ENCODE results near the gene MAGI2.

The MAGI2 gene

DNA sequence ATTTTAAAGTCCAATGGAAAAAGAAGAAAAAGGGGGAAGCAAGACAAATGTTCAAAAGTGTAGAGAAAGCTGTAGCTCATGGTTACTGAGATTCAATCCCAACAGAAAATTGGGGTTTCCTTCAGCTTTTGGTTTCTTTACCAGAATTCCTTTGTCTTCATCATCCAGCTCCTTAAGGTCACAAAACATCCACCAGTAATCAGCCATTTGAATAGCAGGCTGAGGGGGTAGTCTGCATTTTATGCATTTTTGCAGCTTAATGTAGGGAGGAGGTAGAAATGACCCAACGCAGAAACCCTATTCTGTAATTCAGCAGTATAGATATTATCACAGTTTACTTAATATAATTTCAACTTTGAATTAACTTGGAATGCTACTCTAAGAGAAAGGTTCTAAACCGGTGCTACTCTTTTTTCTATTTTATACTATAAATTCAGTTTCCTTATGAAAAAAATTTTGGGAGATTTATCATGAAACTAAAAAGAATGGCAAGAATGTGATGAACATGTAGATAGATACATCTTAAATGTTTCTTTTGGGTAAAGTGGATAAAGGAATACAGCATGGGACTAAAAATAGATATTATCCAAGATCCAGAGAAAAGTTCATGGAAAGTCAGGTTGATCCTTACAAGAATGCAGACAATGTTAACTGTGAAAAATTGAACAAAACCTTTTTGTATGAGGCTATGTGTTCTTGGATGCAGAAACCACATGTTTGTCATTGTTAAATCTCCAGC, 1058.0 kb downstream of the MAGI2 start:
- no peak for DNase-seq

- no peak for DNase-seq
Measured at GRCh38 chr7:78389022-78389421, 1064.4 kb downstream of the MAGI2 start.

- no peak for DNase-seq
Measured at GRCh38 chr7:78386520-78386919, 1066.9 kb downstream of the MAGI2 start.

- no peak for DNase-seq
Measured at GRCh38 chr7:78383096-78383880, 1070.2 kb downstream of the MAGI2 start.

DNA sequence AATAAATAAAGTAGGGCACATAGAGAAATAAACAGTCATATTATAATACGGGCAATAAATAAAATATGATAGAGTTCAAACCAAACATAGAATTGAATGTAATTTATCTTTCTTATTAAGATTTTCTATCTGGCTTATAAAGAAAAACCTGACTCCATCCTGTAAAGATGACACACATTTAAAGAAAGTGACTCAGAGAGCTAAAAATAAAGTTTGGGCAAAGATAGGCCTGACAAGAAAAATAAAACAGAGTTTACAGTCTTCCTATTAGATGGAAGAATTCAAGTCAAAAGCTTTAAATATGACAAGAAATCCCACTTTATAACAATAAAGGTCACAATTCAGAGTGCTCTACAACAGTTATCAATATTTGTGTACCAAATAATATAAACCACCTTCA, 1074.3 kb downstream of the MAGI2 start:
- DNase-seq, result no peak

DNA sequence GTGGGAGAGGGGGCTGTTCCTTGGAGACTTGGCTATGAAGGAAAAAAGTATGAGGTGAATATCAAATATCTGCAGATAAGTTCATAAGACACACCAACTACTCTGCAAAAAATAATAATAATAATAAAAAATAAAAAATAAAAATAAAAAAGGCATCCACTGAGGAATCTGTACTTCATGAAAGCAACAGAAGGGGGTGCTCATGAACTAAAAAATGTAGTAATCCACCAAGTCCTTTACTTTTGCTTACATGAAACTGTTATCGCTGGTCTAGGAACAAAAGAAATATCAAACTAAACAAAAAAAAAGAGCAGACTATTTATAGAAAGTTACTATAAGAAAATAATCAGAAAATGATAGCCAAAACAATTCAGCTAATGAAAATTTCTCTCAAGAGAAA, 1075.9 kb downstream of the MAGI2 start:
- DNase-seq, result no peak

- no peak for DNase-seq
Measured at GRCh38 chr7:78370936-78371335, 1082.5 kb downstream of the MAGI2 start.

DNA sequence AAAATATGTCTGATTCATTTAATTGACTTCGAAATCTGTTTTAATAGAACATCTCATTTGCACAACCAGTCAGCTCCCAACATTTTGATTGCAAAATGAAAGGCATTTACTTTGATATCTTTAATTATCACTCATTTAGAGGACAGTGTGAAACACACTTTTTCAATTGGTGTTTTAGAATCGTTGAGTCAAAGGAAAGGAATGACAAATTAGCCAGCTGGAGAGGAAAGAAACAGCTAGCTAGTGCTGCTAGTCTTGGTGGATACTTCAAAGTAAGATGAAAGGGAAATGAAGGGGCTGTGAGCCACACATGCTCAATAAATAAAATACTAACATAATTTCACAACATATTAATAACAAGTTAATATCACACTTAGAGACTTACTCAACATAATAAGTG, 1084.7 kb downstream of the MAGI2 start:
- no peak for DNase-seq

DNA sequence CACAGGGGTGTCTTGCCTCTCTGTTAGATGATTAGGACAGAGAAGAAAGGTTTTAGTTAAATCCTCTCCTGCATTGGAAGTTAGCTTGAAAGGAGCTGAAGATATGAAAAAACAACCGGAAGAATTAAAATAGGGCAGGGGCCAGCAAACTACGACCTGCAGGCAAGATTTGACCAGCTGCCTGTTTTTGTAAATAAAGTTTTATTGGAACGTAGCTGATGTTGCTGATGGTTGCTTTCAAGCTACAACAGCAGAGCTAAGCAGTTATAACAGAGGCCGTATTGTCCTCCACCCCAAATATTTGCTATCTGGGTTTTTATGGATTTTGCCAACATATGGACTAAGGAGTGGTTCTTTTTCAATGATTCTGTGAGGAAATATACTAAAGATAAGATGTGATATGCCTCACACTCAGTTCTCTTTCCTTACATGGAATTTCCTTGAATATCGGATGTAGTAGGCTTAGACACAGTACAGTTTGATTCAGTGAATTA, 1086.1 kb downstream of the MAGI2 start:
- DNase-seq, result no peak

DNA sequence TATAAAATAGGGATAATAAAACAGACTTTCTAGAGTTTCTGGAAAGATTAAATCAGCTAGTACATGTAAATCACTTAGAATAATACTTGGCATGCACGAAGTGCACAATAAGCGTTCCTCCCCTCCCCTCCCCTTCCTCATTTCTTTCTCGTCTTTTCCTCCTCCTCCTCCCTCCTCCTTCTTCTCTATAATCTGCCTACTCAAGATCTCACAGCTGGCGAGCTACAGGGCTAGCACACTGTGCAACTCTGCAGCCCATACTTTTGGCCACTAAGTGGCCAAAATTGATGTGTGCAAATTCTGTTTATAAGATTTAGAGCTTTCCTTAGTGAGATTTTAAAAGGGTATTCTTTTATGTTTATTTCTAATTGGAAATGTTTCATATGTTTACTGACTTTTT, 1089.6 kb downstream of the MAGI2 start:
- DNase-seq, result no peak

DNA sequence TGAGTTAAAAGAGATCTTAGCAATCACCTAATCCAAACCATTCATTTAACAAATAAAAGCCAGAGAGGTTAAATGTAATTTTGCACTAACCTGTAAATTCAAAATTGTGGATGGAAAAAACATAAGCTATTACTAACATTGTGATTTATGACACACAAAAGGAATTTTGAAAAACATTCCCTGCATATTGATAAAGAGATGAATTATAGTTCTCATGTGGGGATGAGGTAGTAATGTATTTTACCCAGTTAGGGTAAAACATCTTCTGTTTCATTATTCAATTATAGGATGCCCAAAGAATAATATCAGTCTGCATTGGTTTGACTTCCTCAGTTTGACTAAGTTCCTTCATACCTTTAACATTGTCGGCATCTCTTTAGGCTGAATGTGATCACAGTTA, 1093.6 kb downstream of the MAGI2 start:
- no peak for DNase-seq

DNA sequence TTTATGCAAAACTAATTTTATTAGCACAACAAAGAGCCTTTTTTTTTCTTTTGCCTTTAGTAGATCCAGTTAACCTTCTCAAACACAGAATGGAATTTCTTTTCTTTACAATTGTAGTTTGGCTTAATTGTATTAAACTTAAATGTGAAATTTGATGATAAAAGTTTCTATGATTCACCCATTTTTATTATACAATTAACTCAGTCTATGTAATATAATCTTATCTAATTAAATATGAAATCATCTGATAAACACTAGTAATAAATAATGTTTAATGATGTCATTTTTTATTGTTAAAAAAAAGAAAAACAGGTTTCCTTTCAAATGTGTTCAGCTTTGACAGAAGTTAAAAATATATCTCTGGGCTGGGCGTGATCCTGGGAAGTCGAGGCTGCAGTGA, 1095.8 kb downstream of the MAGI2 start:
- no peak for DNase-seq

- DNase-seq, result no peak
Measured at GRCh38 chr7:78355834-78356233, 1097.6 kb downstream of the MAGI2 start.

DNA sequence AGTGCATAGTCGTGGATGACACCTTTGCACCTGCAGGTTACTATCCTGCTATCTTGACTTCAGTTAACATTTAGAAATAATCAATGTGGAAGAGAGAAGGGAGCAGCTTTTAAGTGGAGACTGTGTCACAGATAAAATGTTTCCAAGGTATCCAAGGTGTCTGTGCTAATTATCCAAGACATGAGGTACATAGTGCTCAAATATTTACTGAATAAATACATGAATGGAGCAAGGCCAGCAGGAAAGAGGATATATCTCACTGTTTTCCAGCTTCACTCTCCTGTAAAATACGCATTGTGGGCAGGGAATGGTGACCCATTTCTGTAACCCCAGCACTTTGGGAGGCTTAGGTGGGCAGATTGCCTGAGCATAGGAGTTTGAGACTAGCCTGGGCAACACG, 1102.5 kb downstream of the MAGI2 start:
- DNase-seq, result no peak

GRCh38 chr7:78350391-78350790, 1103.1 kb downstream of the MAGI2 start:
- DNase-seq, result no peak

GRCh38 chr7:78346827-78347226, 1106.6 kb downstream of the MAGI2 start:
- peak; percentile 63 for DNase-seq

- no peak for DNase-seq
Measured at GRCh38 chr7:78345979-78346378, 1107.5 kb downstream of the MAGI2 start.

- DNase-seq, result no peak
Measured at GRCh38 chr7:78345293-78345911, 1108.1 kb downstream of the MAGI2 start.

DNA sequence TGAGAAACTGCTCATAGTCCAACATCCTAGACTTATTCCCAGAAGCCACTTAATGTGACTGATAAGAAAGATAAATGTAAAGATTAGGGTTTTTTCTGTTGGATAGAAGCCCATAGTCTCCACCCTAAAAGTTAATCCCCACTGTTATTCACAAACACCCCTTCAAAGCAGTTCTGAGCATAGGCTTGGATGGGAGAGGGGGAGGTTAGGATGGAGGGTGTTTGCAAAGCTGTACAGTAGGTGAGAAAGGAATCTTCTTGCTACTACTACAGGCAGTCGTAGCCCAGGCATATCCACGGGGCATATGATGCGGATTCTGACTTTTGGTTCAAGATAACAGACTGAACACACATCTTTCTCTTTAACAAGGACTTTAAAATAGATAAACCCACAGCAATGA, 1119.0 kb downstream of the MAGI2 start:
- no peak for DNase-seq

DNA sequence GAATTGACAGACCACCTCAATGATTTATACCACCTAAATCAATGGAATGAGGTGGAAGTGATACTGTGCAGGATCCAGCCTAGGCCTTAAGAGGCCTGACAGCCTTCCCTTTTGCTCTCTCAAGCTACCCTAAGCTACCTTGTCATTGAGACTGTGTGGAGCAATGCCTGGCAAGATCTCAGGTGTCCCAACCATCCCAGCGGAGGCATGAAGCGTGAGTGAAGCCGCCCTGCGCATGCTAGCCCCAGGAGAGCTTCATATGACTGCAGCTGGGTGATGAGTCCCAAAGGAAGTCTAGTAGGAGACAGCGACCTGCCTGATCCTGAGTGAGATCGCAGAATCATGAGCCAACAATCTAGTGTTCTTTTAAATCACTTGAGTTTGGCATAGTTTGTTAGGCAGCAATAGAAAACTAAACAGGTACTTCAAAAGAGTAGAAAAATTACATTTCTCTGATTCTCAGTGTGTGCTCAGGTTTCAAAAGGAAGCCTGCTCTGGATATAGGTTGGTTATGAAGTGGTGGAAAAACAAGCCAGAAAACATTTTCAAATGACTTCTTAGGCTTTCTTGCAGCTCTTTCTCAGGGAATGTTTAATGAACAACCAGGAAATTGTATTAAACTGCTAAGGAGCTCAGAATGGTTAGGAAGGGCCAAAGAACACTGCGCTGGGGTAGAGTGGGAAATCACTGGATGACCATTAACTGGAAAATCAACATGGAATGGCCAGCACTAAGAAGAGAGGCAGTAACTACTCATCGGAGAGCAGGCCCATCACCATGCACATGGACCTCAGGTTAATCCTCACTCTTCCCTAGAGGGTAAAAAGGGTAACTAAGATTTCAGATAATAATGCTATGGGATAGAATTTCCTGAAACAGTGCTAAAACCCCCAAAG, 1119.7 kb downstream of the MAGI2 start:
- DNase-seq, result no peak

DNA sequence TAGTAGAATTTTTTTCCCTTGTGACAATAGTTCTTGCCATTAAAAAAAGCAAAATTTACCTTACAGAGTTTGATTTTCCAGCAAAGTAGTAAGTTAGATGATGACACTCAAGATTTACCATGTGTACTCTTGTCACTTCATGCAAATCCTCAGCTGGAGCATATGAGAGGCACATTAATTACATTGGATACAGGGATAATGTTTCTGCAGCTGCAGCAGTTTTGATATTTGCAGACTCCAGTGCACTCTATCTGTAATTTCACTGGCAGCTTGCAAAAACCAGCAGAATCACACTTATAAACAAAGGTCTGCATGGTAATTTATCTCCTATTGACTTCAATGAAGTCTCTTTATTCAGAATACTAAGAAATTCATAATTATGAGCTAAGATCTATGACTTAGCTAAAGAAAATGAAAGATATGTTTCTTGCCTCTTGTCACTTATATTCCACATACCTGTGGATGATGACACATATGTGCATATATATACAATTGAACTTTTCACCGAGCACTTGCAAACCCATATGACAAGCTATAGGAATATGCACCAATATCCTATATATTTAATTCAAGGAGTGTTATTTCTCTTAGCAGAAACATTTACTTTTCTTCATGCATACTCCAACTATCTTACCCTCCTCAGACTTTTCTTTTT, 1124.3 kb downstream of the MAGI2 start:
- no peak for DNase-seq

DNA sequence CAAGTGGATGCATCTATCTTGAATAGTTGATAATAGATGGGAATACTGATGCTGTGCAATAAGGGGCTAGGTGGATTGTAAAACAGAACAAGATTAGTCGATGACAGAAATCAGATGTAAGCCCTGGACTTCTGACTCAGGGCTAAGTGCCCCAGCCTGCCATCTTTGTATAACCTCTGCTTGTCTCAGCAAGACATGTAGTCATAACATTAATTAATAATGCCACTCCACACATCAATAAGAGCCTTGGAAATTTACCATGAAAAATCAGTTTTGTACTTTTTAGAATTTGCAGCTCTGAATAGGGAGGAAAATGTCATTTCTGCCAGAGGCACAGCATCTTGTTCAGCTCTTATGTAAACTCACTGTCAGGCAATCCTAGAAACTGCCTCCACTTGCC, 1125.7 kb downstream of the MAGI2 start:
- no peak for DNase-seq

Measured in eye (tissue), 1 donor.